Stimulated activated CD4-positive, alpha-beta T cell treated with anti-CD3 and anti-CD28 coated beads, Interleukin-4, amount 100 ng/mL, for 48 hours (primary cell): ENCODE data around the gene TDRD7.

Experiments
- DNase-seq, 2 donors: peaks; one replicate each; pipeline ENCODE4 v3.0.0-alpha.2; 2020; ENCODE audit warnings: low read depth in 2 of 2

The TDRD7 gene, protein sequence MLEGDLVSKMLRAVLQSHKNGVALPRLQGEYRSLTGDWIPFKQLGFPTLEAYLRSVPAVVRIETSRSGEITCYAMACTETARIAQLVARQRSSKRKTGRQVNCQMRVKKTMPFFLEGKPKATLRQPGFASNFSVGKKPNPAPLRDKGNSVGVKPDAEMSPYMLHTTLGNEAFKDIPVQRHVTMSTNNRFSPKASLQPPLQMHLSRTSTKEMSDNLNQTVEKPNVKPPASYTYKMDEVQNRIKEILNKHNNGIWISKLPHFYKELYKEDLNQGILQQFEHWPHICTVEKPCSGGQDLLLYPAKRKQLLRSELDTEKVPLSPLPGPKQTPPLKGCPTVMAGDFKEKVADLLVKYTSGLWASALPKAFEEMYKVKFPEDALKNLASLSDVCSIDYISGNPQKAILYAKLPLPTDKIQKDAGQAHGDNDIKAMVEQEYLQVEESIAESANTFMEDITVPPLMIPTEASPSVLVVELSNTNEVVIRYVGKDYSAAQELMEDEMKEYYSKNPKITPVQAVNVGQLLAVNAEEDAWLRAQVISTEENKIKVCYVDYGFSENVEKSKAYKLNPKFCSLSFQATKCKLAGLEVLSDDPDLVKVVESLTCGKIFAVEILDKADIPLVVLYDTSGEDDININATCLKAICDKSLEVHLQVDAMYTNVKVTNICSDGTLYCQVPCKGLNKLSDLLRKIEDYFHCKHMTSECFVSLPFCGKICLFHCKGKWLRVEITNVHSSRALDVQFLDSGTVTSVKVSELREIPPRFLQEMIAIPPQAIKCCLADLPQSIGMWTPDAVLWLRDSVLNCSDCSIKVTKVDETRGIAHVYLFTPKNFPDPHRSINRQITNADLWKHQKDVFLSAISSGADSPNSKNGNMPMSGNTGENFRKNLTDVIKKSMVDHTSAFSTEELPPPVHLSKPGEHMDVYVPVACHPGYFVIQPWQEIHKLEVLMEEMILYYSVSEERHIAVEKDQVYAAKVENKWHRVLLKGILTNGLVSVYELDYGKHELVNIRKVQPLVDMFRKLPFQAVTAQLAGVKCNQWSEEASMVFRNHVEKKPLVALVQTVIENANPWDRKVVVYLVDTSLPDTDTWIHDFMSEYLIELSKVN

DNA sequence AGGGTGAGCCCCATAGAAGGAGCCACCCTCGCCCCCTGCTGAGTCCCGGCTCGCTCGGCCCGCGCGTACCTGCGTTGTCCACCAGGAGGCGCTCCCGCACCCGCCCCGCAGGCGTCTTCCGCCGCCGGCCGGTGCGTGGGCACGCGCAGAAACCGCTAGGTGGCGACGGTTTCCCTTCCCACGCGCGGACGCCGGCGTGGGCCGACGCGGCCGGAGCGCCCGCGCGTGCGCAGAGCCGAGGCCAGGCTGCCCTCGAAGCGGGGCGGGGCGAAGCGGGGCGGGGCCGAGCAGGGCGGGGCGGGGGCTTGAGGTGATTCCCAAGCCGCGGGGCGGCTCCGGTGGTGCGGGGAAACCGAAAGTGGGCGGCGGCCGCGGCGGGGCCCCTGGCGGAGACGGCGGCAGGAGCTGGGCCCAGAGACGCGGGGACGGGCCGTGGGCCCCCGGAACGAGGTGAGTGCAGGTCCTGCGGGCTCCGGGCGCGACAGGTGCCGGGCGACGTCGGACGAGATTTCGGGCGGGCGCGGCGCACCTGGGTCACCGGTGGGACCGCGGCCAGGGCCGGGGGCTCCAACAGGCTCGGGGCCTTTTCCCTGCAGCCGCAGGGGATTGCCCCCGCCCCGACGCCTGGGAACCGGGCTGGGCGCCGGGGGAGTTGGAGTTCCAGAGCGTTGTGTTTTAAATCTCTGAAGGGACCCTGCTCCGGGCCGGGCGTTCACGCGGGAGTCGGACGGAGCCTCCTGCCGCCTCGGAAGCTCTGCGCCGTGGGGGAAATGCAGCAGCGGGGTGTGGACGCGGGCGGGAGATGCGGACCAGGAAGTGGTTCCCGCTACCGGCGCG lies at the start of gene TDRD7:
TDRD7 (plus strand) TSS at position 308 of the 837 bp plus-strand sequence. CDS start 16,370 bp downstream, outside the sequence.
- peak; percentile 85 to 88 for DNase-seq

DNA sequence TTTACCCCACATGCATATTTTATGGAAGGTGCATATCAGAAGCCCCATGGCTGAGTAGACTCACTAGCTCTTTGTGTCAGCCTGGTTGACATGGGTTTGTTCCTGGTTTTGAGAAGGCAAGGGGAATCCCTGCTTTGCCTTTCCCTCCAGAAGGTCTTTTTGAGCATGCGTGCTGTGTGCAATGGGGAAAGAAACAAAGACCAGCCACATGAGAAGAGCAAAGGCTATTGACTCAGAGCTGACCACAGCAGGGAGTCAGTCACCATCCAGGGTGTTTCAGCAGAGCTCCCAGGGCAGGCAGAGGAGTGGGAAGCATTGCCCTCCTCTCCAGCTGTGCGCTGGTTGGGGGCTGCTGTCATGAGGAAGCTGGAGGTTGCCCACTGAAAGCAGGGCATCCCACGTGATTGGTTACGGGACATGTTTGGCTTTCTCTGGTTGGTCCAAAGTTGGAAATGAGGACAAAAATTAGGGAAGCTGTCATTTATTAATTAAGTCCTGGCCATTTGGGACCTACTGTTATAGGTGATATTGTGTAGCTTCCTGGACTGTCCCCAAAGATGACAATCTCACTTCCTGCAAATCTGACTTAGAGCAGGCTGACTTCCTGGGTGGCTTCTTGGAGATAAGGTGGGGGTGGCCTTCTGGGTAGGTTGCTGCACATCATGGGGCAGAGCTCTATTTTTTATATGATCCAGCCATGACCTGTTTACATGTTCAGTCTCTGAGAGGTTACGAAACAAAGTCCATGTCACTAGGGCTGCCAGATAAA lies 48.9 kb upstream of the TDRD7 start:
- DNase-seq, result no peak

DNA sequence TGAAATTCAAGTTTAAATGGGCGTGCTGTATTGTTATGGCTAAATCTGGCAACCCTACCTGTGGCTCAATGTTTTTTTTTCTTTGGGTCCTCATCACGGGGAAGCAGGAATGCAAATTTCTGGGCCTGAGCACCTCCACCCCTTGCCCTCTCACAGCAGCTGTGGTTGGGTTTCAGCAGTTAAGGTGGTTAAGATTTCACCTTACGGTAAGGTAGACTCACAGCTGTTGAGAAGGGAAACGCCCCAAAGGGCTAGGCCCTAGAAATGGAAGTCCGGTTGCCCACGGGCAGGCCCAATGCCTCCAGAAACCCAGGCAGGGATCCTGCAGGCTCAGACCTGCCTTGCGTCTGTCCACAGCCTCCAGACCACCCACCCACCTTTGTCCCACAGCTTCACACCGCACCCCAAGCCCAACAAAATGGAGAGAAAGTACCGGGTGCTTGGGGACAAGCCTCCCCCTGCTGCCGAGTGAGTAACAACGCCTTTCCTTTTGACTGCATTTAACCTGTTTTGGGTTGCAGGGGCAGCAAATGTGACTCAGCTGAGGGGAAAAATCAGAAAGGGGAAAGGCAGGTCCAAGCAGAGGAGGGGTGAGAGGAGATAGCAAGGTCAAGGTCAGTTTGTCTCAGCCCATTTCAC lies 48.1 kb upstream of the TDRD7 start:
- DNase-seq, result no peak

DNA sequence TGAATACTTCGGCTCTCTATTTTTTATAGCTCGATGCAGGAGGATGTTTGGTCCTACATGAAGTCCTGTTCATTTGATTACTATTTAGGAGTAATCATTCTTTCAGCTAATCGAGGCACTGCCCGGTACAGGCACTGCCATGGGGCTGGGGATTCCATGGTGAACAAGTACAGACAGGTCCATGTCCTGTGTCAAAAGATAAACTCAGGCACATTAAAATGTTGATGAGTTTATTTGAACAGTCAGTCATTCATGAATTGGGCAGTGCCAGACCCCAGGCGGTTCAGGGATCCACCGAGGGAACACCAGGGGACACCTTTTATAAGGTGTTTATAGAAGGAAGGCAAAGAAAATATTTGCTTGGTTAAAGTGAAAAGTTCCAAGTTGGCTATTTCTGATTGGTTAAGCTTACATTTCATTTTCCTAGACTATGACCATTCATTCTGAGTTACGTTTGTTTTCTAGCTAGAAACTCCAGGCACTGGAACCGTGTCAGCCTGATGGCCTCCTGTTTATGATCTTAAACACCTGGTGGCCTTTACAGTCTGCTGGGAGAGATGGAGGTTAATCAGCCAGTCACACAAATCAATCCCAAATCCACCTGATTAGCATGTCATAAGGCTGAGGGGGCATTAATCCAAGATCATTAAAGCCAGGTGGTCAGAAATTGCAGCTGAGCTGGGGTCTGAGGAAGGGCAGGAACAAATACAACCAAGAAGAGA lies 47.0 kb upstream of the TDRD7 start:
- DNase-seq, result no peak

DNA sequence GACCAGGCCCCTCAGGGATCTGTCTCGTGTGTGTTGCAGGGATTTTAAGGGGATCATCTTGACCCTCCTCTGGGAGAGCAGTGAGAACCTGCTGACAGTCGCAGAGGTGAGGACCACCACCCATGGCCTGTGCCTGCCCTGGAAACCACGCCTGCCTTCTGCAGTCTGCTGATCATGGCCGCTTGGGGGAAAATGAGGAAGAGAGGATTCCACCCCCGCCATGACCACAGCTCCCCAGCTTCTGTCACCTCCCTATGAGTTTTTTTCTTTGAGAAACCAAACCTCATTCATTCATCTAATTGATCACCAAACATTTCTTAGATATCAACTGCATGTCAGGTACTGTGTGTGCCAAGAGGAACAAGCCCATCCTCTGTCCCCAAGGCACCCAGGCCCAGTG lies 46.3 kb upstream of the TDRD7 start:
- no peak for DNase-seq

DNA sequence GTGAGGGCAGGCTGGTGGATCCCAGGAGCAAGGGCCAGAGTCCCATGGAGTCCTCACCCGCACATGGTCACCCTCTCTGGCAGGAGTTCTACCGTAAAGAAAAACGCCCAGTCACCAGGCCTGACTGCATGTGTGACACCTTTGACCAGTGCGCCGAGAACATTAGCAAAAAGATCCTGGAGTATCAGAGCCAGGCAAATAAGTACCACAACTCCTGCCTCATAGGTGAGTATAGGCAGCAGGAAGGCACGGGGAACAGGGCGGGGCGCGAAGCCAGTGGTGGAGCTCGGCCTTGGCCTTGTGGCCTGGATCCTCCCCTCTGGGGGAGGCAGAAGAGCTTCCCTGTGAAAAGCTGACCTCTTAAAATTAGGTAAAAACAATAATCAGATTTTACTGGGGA lies 45.4 kb upstream of the TDRD7 start:
- no peak for DNase-seq

DNA sequence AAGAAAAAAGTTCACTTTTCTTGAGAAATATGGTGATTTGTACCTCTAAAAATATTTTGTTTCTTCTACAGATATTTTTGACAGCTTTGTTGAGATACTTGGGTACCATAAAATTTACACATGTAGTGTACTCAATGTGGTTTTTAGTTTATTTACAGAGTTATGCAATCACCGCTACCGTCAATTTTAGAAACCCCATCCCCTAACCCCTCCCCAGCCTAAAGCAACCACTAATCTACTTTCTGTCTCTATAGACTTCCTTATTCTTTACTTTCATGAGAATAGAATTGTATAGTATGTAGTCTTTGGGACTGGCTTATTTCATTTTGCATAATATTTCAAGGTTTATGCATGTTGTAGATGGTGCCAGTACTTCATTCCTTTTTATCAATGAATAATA lies 45.0 kb upstream of the TDRD7 start:
- DNase-seq, result no peak

DNA sequence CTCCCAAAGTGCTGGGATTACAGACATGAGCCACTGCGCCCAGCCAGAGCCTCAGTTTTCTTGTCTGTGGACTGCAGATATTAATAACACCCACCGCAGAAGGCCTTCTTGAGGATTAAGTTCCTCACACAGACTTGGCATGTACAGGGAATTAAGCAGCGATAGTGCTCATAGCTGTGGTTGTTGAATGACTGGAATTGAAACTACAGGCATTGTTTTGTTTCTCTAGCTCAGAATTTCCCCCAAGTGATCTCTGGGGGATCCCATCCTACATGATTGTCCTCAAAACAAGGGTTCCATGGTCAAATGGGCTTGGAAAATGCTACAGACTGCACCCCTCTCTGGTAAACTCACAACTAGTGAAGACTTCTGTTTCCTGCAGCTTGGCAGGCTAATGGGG lies 44.2 kb upstream of the TDRD7 start:
- no peak for DNase-seq

DNA sequence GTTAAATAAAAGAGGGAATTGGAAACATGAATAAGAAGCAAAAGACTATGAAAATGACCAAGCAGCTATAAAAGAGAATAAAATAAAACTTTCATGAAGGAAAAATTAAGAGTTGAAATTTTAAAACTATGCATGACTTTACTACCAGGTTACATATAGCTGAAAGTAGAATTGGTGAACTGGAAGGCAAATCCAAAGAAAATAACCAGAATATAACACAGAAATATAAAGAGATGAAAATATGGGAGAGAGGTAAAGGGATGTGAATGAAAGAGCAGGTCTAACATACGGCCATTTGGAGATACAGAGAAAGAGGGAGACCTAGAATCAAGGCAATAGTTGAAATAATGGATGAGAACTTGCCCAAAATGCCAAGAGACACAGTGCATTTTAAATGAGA lies 42.9 kb upstream of the TDRD7 start:
- DNase-seq, result no peak

DNA sequence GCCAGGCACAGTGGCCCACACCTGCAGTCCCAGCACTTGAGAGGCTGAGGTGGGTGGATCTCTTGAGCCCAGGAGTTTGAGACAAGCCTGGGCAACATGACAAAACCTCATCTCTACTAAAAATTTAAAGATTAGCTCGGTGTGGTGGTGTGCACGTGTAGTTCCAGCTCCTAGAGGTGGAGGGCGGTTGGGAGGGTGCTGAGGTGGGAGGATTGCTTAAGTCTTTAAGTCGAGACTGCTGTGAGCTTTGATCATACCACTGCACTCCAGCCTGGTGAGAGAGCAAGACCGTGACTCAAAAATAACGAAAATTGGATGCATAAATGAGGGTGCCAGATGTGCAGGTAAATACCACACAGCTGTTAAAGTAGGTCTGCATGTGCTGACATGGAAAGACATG lies 39.3 kb upstream of the TDRD7 start:
- DNase-seq, result no peak

DNA sequence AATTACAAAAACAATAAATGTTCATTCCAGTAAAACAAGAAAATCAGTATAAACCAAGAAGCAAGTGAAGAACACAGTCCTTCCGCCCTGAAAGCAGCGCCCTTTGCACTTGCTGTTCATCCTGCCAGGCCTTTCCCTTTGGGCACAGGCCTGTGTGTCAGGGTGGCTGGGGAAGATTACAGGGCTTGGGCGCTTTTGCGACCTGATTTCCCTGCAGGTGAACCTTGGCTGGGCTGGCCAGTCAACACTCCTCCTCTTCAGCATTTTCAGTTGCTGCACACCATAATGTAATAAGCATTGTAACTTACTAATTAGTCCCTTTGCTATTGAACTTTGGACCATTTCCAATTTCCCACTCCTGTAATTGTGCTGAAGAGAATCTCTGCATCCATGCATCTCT lies 38.6 kb upstream of the TDRD7 start:
- DNase-seq, result no peak

DNA sequence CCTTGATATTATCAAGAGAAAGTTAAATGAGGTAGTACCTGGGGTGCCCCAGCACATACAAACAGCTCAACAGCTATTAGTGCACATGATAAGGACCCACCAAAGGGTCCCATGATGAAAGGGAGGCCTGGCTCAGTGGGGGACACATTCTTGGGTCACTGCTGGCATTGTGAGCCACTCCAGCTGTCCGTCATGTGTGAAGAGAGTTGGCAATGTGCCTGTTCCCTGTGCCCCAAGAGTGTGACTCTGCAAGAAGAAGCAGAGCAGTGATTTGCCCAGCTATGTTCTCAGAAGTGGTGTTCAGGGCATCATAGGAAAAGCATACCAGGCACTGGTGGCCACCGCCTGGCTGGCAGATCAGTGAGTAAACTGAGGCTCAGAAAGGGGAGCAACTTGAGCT lies 37.1 kb upstream of the TDRD7 start:
- no peak for DNase-seq

DNA sequence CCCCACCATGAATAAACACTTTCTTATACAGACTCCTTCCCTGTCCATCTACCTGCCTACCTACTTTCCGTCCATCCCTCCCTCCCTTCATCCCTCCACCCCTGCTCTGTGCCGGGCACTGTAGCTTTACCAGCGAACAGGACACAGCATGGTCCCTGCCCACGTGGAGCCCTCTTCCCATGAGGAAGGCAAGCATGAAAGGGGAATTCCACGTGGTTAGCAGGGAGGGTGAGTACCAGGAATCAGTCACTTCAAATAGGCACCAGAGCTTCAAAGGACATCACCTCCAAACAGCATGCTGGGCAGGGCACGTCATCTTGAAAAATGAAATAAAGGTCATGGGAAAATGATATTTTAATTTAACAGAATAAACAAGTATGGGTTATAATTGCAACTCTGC lies 35.0 kb upstream of the TDRD7 start:
- no peak for DNase-seq

DNA sequence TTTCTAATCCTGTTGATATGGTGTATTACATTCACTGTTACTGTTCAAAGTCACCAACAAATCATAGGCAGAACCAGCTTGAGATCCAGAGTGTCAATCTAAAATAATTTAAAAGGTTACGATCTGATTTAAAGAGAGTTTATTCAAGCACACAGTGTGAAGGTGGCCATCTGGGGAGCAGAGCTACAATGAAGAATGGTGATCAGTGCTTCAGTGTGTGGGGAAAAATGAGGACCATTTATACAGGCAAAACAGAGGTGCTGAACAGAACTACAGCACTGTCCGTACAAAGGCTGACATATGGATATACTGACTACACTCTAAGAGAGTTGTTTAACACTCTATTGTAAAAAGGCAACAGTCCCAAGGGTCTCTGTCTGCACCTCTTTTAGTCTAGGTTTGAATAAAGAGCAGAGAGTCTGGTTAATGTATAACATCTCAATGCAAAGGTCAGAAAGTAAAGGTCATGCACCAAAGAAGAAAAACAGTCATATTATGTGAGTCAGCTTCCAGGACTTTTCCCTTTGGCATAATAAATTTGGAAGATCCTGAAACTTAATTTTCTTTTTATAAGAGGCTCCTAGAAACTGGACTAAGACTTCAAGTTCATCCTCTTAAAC lies 29.7 kb upstream of the TDRD7 start:
- no peak for DNase-seq

DNA sequence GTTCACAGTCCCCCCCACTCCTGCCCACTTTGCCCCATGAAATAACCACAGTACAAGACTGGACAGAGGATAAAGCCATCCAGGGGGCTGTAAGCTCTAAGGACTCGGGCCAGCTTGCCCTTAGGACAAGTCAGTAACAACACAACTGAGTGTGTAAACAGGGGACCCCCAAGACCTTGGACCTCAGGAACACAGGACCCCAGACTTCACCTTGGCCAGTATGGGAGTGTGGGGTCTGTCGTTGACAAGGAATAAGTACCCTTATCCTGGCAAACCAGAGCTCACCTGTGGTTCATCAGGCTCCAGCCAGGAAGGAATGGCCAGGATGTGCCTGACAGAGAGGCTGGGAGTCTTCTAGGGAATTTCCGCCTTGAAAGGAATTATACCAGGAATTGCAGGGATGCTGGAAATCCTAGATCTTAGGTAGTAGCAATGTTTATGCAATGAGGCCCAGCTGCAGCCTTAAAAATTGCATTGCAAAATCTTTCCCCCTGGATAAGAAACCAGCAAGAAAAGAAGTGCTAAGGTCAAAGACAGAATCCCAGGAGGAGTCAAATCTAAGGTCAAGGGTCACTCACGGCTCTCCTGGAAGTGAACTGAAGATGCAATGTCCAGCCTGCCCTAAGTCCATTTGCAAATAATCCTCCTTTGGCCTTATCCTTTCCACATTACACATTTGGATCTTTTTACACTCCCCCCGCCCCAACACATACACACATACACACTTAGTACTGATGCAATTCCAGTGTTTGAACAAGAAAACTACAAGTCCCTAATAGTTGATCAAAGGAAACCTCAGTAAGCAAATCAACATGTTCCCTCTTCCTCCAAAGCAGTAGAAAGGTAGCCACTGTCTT lies 27.3 kb upstream of the TDRD7 start:
- DNase-seq, result no peak

DNA sequence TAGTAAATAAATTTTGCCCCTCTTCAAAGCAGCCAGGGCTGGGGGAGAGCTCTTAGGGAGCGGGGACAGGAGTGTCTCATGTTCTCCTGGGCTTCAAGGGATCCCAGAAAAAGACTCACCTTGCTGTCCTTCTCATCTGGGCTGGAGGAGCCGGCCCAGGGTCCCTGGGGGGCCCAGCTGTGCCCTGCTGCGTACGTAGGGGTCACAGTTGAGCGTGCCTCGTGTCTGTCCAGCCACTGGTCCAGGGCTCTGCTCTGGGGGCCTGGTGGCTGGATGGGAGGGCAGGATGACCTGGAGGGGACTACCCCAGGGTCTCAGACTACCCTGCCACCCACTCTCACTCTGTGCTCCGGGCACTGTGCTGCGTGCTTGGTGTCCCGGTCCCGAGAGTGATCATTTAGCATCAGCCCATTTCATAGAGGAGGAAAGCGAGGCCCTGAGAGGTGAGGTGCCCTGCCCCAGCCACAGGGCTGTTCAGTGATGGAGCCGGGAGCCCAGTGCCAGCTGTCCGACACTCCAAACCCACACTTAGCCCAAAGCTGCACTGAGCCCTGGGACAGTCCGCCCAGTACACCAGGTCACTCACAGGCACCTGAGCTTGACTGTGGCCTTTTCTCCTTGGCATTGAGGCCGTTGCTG lies 26.2 kb upstream of the TDRD7 start:
- DNase-seq, result no peak

DNA sequence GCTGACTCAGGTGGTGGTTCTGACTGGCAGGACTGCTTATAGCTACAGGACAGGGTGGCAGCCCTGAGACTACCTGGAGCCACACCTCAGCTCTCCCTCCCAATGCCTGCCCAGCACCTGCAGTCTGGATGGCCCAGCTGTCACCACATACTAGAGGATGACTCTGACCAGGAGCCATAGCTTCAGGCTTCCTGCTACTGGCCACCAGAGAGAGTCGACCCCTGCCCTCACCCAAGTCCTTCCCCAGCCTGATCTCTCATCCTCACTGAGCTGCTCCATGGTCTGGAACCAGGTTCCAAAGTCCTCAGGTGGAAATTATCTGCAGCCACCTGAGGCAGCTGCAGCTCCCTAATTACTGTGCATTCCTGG lies 25.6 kb upstream of the TDRD7 start:
- no peak for DNase-seq
